Measurements from ENCODE around the gene SPN. TPM values are rescaled to one million over a fixed set of nuclear protein-coding genes. Genes with fewer than 3 reads are reported as not detected.
"Not testable (repeated sequence)": the region's sequence is repeated elsewhere in the genome, so short reads cannot be mapped to it uniquely, and the experiment has no call there.

The SPN gene
- polyA plus RNA-seq, 3 donors: 0.34 to 1.4 (median 0.59) TPM

DNA sequence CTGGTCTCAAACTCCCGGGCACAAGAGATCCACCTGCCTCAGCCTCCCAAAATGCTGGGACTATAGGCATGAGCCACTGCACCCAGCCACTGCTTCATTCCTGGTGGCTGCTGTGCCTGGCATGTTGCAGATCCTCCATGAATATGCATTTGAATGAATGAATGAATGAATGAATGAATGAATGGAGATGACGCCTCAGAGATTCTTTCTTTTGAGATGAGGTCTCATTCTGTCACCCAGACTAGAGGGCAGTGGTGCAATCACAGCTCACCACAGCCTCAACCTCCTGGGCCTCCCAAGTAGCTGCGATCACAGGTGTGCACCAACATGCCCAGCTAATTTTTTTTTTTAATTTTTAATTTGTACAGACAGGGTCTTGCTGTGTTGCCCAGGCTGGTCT is 5.2 kb downstream of the SPN start:
- 77 to 87% (median 84%) methylated on average over 3 of the region's 3 CpGs for WGBS, 3 donors
- no peak overlapping the region for H3K27ac ChIP-seq (ENCODE audit: low read depth, low read length)

DNA sequence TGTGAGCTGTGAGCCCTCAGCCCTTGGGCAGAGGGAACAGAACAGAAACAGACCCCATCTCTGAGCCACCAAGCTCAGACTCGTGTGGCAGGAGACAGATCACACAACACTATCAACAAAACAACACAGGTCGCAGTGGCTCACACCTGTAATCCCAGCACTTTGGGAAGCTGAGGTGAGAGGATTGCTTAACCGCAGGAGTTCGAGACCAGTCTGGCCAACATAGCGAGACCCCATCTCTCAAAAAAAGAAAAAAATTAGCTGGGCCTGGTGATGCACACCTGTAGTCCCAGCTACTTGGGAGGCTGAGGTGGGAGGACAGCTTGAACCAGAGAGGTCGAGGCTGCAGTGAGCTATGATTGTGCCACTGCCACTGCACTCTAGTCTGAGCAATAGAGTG is 10.5 kb downstream of the SPN start:
- H3K27ac ChIP-seq (ENCODE audit: low read depth, low read length): no peak overlapping the region
- 87 to 91% (median 87%) methylated on average over 6 of the region's 6 CpGs for WGBS, 3 donors

DNA sequence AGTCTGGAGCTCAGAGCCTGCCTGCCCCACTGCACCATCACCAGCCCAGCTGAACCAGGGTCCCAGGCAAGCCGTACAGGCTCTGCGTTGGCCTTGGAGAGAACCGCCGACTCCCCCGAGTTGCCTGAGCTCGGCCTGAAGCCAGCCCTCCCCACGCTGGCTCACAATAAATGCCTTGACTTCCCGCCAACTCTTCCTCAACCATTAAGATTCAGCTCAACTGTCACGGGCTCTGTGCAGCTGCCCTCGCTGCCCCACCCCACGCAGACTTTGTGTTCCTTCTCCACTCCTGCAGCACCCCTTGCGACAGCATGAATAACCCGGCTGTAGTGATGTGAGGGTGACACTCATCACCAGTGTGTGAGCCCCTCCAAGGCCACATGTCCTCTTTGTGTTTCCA is 11.1 kb downstream of the SPN start:
- H3K27ac ChIP-seq (ENCODE audit: low read depth, low read length): no peak overlapping the region
- 16 to 41% (median 18%) methylated on average over 13 of the region's 13 CpGs for WGBS, 3 donors

GRCh38 chr16:29675811-29676643 is 13.0 kb downstream of the SPN start:
- H3K27ac ChIP-seq (ENCODE audit: low read depth, low read length): no peak overlapping the region
- 53 to 66% (median 58%) methylated on average over 3 of the region's 3 CpGs for WGBS, 3 donors

- 80 to 94% (median 86%) methylated on average over 23 of the region's 23 CpGs for WGBS, 3 donors
- H3K27ac ChIP-seq (ENCODE audit: low read depth, low read length): no peak overlapping the region
These were observed 14.1 kb downstream of the SPN start for GRCh38 chr16:29676989-29677785.

DNA sequence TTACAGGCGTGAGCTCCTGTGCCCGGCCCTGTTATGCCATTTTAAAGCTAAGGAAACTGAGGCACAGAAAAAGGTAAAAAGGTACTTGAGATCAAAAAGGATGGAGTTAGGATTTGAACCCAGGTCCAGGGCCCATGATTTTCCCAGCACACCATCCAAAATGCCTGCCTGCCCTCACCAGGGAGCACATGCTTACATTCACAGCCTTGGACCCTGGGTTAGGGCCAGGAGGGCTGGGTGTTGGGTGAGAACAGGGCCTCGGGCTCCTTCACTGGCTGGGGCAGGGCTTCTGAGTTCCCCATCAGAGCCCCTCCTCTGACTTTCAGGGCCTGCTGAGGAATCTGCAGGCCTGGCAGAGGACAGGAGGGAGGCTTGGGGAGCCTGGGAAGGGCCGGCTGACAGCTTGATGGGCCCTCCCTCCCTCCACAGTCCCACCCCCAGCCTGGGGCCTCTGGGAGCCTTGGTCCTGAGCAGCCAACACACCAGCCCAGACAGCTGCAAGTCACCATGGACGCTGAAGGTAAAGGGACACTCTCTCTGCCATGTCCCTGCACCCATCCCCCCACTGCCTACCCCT is 15.7 kb downstream of the SPN start, which contains the start of gene QPRT:
TSS of gene QPRT (plus strand) at position 490 of the 577 bp plus-strand sequence. CDS start at position 508, 18 bp downstream.
- H3K27ac ChIP-seq (ENCODE audit: low read depth, low read length): no peak within 1 kb of the TSS
- WGBS, 3 donors: 44 to 55% (median 54%) methylated on average over 5 of the region's 5 CpGs

GRCh38 chr16:29680180-29680598 is 17.1 kb downstream of the SPN start:
- whole genome bisulfite sequencing, 3 donors: 54 to 76% (median 75%) methylated on average over 10 of the region's 10 CpGs
- H3K27ac ChIP-seq (ENCODE audit: low read depth, low read length): no peak overlapping the region

DNA sequence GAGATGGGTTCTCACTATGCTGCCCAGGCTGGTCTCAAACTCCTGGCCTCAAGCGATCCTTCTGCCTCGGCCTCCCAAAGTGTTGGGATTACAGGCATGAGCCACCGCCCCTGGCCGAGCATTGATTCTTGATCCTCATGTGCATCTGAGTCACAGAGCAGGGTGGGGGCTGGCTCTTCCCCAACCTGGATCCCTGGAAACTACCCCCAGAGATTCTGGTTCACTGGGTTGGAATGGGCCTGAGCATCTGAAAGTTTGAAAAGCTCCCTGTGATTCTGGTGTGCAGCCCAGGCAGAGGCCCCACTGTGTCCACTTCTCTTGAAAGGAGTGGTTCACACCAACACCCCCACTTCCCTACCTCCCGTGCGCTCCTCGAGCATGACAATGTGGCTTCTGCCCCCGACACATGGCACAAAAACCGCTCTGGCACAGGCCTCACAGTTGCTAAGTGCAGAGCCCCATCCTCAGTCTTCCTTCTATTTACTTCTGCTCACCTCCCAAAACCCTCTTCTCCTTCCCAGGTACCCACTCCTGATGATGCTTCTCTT is 20.6 kb downstream of the SPN start:
- no peak overlapping the region for H3K27ac ChIP-seq (ENCODE audit: low read depth, low read length)
- 89 to 95% (median 91%) methylated on average over 9 of the region's 9 CpGs for WGBS, 3 donors

DNA sequence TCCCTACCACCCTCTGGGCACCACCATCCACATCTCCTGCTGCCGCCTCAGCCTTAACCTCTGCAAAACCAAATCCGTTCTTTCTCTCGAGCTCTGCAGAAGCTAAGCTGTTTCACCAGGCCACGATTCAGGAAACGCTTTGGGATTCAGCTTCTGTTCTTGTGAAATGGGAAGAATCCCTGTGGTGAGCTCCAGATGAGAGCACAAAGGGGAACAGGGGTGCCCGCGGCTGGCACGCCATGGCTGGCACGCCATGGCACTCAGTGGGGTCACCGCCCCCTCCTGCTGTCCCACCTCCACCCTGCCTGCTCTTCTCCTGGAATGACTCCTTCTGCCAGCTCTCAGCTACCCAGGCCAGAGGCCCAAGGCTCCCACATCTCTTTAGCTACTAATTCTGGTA is 21.6 kb downstream of the SPN start:
- H3K27ac ChIP-seq (ENCODE audit: low read depth, low read length): no peak overlapping the region
- 63 to 91% (median 76%) methylated on average over 10 of the region's 10 CpGs for WGBS, 3 donors

GRCh38 chr16:29686740-29687332 is 23.8 kb downstream of the SPN start:
- no peak overlapping the region for H3K27ac ChIP-seq (ENCODE audit: low read depth, low read length)
- 55 to 78% (median 64%) methylated on average over 9 of the region's 9 CpGs for WGBS, 3 donors

- WGBS, 3 donors: 62 to 84% (median 63%) methylated on average over 2 of the region's 2 CpGs
These were observed 24.7 kb downstream of the SPN start for GRCh38 chr16:29687755-29688154.

DNA sequence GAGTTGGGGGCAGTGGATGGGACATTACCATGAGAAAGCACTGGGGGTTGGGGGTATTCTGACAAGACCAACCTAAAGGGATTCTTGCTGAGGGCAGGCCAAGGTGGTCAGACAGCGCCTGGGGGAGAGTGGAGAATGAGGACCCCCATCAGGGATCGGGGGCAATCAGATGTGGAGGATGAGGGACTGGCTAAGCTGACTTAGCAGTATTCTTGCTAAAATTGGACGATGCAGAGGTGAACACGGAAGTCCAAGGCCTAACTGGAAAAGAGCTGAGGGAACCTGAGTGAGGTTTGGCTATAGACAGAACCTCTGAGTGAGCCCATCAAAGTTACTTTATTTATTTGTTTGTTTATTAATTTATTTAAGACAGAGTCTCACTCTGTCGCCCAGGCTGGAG is 25.1 kb downstream of the SPN start:
- WGBS, 3 donors: 88 to 90% (median 88%) methylated on average over 5 of the region's 5 CpGs
- no peak overlapping the region for H3K27ac ChIP-seq (ENCODE audit: low read depth, low read length)

More at GRCh38 chr16:29687755-29688154, 24.7 kb downstream of the SPN start:
- no peak overlapping the region for H3K27ac ChIP-seq (ENCODE audit: low read depth, low read length)

DNA sequence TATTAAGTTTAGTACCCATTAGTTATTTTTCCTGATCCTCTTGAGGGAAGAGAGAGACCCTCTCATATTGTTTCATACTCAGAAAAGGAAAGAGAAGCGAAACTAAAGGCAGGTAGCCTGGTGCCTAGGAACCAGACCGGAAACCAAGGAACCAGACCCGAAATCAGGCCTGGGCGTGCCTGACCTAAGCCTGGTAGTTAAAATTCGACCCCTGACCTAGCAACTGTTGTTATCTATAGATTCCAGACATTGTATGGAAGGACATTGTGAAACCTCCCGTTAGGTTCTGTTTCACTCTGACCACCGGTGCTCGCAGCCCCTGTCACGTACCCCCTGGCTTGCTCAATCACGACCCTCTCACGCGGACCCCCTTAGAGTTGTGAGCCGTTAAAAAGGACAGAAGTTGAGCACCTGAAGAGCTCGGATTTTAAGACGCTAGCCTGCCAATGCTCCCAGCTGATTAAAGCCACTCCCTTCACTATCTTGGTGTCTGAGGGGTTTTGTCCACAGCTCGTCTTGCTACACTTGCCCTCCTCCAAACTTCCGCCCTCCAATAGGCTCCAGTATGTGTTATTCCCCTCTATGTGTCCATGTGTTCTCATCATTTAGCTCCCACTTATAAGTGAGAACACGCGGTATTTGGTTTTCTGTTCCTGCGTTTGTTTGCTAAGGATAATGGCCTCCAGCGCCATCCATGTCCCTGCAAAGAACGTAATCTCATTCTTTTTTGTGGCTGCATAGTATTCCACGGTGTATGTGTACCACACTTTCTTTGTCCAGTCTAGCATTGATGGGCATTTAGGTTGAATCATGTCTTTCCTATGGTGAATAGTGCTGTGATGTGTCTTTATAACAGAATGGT is 26.7 kb downstream of the SPN start:
- WGBS, 3 donors: 75 to 95% (median 77%) methylated on average over 23 of the region's 23 CpGs
- H3K27ac ChIP-seq (ENCODE audit: low read depth, low read length): not testable (repeated sequence)

DNA sequence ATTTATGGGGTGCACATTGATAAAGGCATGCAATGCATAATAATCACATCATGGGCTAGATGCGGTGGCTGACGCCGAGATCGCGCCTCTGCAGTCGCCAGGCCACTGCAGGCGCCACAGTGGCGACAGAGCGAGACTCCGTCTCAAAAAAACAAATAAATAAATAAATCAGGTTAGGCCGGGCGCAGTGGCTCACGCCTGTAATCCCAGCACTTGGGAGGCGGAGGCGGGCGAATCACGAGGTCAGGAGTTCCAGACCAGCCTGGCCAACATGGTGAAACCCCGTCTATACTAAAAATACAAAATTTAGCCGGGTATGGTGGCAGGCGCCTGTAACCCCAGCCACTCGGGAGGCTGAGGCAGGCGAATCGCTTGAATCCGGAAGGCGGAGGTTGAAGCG is 29.6 kb downstream of the SPN start:
- not testable (repeated sequence) for H3K27ac ChIP-seq (ENCODE audit: low read depth, low read length)
- 96 to 98% (median 97%) methylated on average over 26 of the region's 26 CpGs for whole genome bisulfite sequencing, 3 donors

DNA sequence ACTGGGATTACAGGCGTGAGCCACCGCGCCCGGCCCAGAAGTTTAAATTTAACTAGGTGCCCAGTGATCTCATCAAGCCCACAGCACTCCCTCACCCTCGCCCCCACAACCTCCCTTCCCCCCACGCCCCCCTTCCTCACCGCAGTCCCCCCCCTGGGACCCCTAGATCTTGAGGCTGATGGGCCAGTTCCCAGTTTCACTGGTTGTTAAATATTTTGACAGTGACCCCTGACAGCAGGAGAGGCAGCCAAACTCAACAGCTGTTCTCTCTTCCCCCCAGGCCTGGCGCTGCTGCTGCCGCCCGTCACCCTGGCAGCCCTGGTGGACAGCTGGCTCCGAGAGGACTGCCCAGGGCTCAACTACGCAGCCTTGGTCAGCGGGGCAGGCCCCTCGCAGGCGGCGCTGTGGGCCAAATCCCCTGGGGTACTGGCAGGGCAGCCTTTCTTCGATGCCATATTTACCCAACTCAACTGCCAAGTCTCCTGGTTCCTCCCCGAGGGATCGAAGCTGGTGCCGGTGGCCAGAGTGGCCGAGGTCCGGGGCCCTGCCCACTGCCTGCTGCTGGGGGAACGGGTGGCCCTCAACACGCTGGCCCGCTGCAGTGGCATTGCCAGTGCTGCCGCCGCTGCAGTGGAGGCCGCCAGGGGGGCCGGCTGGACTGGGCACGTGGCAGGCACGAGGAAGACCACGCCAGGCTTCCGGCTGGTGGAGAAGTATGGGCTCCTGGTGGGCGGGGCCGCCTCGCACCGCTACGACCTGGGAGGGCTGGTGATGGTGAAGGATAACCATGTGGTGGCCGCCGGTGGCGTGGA is 31.5 kb downstream of the SPN start:
- no peak overlapping the region for H3K27ac ChIP-seq (ENCODE audit: low read depth, low read length)
- 84 to 90% (median 86%) methylated on average over 41 of the region's 41 CpGs for WGBS, 3 donors

DNA sequence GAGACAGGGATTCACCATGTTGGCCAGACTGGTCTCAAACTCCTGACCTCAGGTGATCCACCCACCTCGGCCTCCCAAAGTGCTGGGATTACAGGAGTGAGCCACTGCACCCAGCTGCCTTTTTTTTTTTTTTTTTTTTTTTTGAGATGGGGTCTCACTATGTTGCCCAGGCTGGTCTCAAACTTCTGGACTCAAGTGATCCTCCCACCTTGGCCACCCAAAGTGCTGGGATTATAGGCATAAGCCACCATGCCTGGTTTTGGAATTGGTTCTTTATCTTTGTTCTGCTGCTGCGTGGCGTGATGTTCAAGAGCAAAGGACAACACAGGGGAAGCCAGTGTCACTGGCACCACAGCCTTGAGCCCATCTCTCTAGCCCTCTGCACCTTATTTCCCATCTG is 32.6 kb downstream of the SPN start:
- H3K27ac ChIP-seq (ENCODE audit: low read depth, low read length): not testable (repeated sequence)
- WGBS, 3 donors: 94 to 97% (median 96%) methylated on average over 3 of the region's 3 CpGs

DNA sequence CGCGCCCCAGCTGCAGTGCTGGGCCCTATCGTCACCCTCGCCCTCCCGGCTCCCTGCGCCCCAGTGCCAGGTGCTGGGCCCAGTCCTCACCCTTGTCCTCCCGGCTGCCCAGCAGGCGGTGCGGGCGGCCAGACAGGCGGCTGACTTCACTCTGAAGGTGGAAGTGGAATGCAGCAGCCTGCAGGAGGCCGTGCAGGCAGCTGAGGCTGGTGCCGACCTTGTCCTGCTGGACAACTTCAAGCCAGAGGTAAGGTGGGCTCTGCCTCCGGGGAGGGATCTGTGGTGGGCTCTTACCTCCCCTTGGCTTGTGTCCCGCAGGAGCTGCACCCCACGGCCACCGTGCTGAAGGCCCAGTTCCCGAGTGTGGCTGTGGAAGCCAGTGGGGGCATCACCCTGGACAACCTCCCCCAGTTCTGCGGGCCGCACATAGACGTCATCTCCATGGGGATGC is 33.9 kb downstream of the SPN start:
- WGBS, 3 donors: 92 to 93% (median 93%) methylated on average over 20 to 21 of the region's 21 CpGs

More for the DNA sequence above, 33.9 kb downstream of the SPN start:
- H3K27ac ChIP-seq (ENCODE audit: low read depth, low read length): no peak overlapping the region
